IMR-90 (cell line): Measurements from ENCODE around the gene HOXB2. TPM values are rescaled to one million over a fixed set of nuclear protein-coding genes. Genes with fewer than 3 reads are reported as not detected.

Experiments used
- ATAC-seq: fragments of 200-7000 bp; cut with Tn5 transposase; 2 replicates; pipeline ENCODE4 v1.9.1; 2020; ENCODE audit warnings: low read depth, mild to moderate bottlenecking, moderate library complexity
- BruUV-seq: library from RNA; stranded (reverse); fragments of 400-500 nt; replicated peaks from 2 replicates; lab custom pipeline; 2021; lab: Mats Ljungman, UMichigan
- CTCF ChIA-PET: fragments of 300-600 bp; formaldehyde crosslinking; extraction: SDS; loops from one replicate; lab custom pipeline; 2021; ENCODE audit warnings: antibody characterized with exemption; lab: Yijun Ruan, JAX
- POLR2A ChIA-PET: fragments of 300-600 bp; sonication (Branson Sonifier 250); formaldehyde crosslinking; loops from one replicate; lab custom pipeline; 2022; ENCODE audit warnings: antibody characterized with exemption; ENCODE audit not compliant: unreplicated experiment; lab: Charles Lee
- DNase-seq: peaks from one replicate; pipeline ENCODE4 v3.0.0; 2013
- H2AFZ ChIP-seq: replicated peaks from 2 replicates; pipeline ENCODE3; 2013; ENCODE audit warnings: low read length, mild to moderate bottlenecking; ENCODE audit not compliant: poor library complexity
- H2AK5ac ChIP-seq: 2 replicates; pipeline ENCODE4 v1.6.1; 2013; ENCODE audit warnings: low read depth, low read length, inconsistent platforms
- H2AK9ac ChIP-seq: replicated peaks from 2 replicates; pipeline ENCODE3; 2013; ENCODE audit warnings: mild to moderate bottlenecking, low read depth, low read length, moderate library complexity; ENCODE audit not compliant: poor library complexity
- H2BK120ac ChIP-seq: 2 replicates; pipeline ENCODE4 v1.6.1; 2013; ENCODE audit warnings: low read depth, low read length, inconsistent platforms
- H2BK15ac ChIP-seq: 3 replicates; pipeline ENCODE4 v1.6.1; 2013; ENCODE audit warnings: low read depth, low read length, inconsistent platforms
- H2BK20ac ChIP-seq: 2 replicates; pipeline ENCODE4 v1.6.1; 2013; ENCODE audit warnings: low read depth, mild to moderate bottlenecking, inconsistent platforms, low read length, moderate library complexity
- H2BK5ac ChIP-seq: 2 replicates; pipeline ENCODE4 v1.6.1; 2013; ENCODE audit warnings: mild to moderate bottlenecking, low read depth, low read length, inconsistent platforms; ENCODE audit not compliant: poor library complexity, severe bottlenecking
- H3K14ac ChIP-seq: replicated peaks from 2 replicates; pipeline ENCODE4 v1.6.1; 2013; ENCODE audit warnings: low read depth, low read length, inconsistent platforms
- H3K18ac ChIP-seq: 2 replicates; pipeline ENCODE4 v1.6.1; 2013; ENCODE audit warnings: low read depth, low read length, control low read depth
- H3K23ac ChIP-seq: 2 replicates; pipeline ENCODE4 v1.6.1; 2013; ENCODE audit warnings: low read depth, low read length, inconsistent platforms
- H3K27ac ChIP-seq: 2 replicates; pipeline ENCODE4 v1.5.1; 2013; ENCODE audit warnings: mild to moderate bottlenecking, control low read depth, low read length; ENCODE audit not compliant: insufficient read depth
- H3K27me3 ChIP-seq: 2 replicates; pipeline ENCODE4 v1.6.1; 2013; ENCODE audit warnings: low read length; ENCODE audit not compliant: control insufficient read depth, insufficient read depth
- H3K36me3 ChIP-seq: 2 replicates; pipeline ENCODE4 v1.6.1; 2013; ENCODE audit warnings: low read length, mixed read lengths; ENCODE audit not compliant: control insufficient read depth, insufficient read depth
- H3K4ac ChIP-seq: 2 replicates; pipeline ENCODE4 v1.6.1; 2013; ENCODE audit warnings: low read depth, low read length, inconsistent platforms
- H3K4me1 ChIP-seq: 2 replicates; pipeline ENCODE4 v1.6.1; 2013; ENCODE audit warnings: low read length, mixed read lengths; ENCODE audit not compliant: control insufficient read depth, insufficient read depth
- H3K4me2 ChIP-seq: 2 replicates; pipeline ENCODE4 v1.6.1; 2013; ENCODE audit warnings: low read depth, mild to moderate bottlenecking, control low read depth, low read length, moderate library complexity
- H3K4me3 ChIP-seq: 2 replicates; pipeline ENCODE4 v1.5.1; 2013; ENCODE audit warnings: low read depth, mild to moderate bottlenecking, control low read depth, low read length, moderate library complexity; ENCODE audit not compliant: insufficient read depth
- H3K56ac ChIP-seq: 2 replicates; pipeline ENCODE4 v1.6.1; 2013; ENCODE audit warnings: low read length, inconsistent platforms; ENCODE audit not compliant: insufficient read depth; ENCODE audit errors: extremely low read depth
- H3K79me1 ChIP-seq, 2 experiments: 2 replicates each; pipeline ENCODE4 v1.6.1; 2013; ENCODE audit warnings: low read length in 2 of 2, inconsistent platforms in 1 of 2, low read depth in 1 of 2
- H3K9ac ChIP-seq: 2 replicates; pipeline ENCODE4 v1.6.1; 2013; ENCODE audit warnings: low read depth, low read length, control low read depth
- H3K9me1 ChIP-seq: 2 replicates; pipeline ENCODE4 v1.6.1; 2013; ENCODE audit warnings: low read length, inconsistent platforms; ENCODE audit not compliant: insufficient read depth
- H3K9me3 ChIP-seq: 2 replicates; pipeline ENCODE4 v1.6.1; 2013; ENCODE audit warnings: low read length; ENCODE audit not compliant: control insufficient read depth, insufficient read depth
- H4K20me1 ChIP-seq: 2 replicates; pipeline ENCODE4 v1.6.1; 2013; ENCODE audit warnings: low read length, inconsistent platforms; ENCODE audit not compliant: insufficient read depth
- H4K5ac ChIP-seq: 2 replicates; pipeline ENCODE4 v1.6.1; 2013; ENCODE audit warnings: mild to moderate bottlenecking, low read depth, low read length, control low read depth
- H4K8ac ChIP-seq, 2 experiments: 2 replicates each; pipeline ENCODE4 v1.6.1; 2013; ENCODE audit warnings: low read depth in 2 of 2, low read length in 2 of 2, control low read depth in 1 of 2, inconsistent platforms in 1 of 2
- H4K91ac ChIP-seq: 2 replicates; pipeline ENCODE4 v1.6.1; 2013; ENCODE audit warnings: low read depth, low read length, inconsistent platforms; ENCODE audit not compliant: insufficient read depth
- BHLHE40 ChIP-seq: fragments of 150-350 bp; IDR thresholded peaks from 2 replicates; pipeline ENCODE4 v1.6.1; 2016; ENCODE audit warnings: mild to moderate bottlenecking, low read depth, low read length
- CEBPB ChIP-seq: IDR thresholded peaks from 2 replicates; pipeline ENCODE4 v1.6.1; 2012; ENCODE audit warnings: low read depth, low read length, improper control_type of control experiment
- CTCF ChIP-seq: conservative IDR thresholded peaks from 2 replicates; pipeline ENCODE4 v1.5.1; 2012; ENCODE audit warnings: mild to moderate bottlenecking, low read depth, low read length, improper control_type of control experiment
- FOS ChIP-seq: fragments of 150-350 bp; IDR thresholded peaks from 2 replicates; pipeline ENCODE4 v1.6.1; 2016; ENCODE audit warnings: low read depth, low read length
- MAFK ChIP-seq: IDR thresholded peaks from 2 replicates; pipeline ENCODE4 v1.6.1; 2012; ENCODE audit warnings: low read depth, low read length, improper control_type of control experiment
- MXI1 ChIP-seq: IDR thresholded peaks from 2 replicates; pipeline ENCODE4 v1.6.1; 2012; ENCODE audit warnings: low read depth, mild to moderate bottlenecking, low read length, moderate library complexity, borderline replicate concordance
- NFE2L2 ChIP-seq: fragments of 150-350 bp; IDR thresholded peaks from 2 replicates; pipeline ENCODE4 v1.6.1; 2016; ENCODE audit warnings: low read depth, mild to moderate bottlenecking, low read length
- POLR2A ChIP-seq: IDR thresholded peaks from 2 replicates; pipeline ENCODE4 v1.6.1; 2012; ENCODE audit warnings: mild to moderate bottlenecking, low read depth, low read length
- RAD21 ChIP-seq: IDR thresholded peaks from 2 replicates; pipeline ENCODE4 v1.6.1; 2012; ENCODE audit warnings: low read length, improper control_type of control experiment
- RCOR1 ChIP-seq: IDR thresholded peaks from 2 replicates; pipeline ENCODE4 v1.6.1; 2012; ENCODE audit warnings: mild to moderate bottlenecking, low read length, improper control_type of control experiment; ENCODE audit not compliant: insufficient replicate concordance
- RFX5 ChIP-seq: IDR thresholded peaks from 2 replicates; pipeline ENCODE4 v1.8.0; 2012; ENCODE audit warnings: low read depth, mild to moderate bottlenecking, low read length, moderate library complexity
- SMC3 ChIP-seq: fragments of 150-350 bp; IDR thresholded peaks from 2 replicates; pipeline ENCODE4 v1.6.1; 2016; ENCODE audit warnings: low read depth, mild to moderate bottlenecking, antibody characterized with exemption, low read length, moderate library complexity
- USF2 ChIP-seq: fragments of 150-350 bp; IDR thresholded peaks from 2 replicates; pipeline ENCODE4 v1.6.1; 2017; ENCODE audit warnings: mild to moderate bottlenecking, antibody characterized with exemption, low read length, low read depth
- WGBS, 2 experiments: methylation state at CpG; one replicate each; pipeline versions ENCODE4 v1.1.5 to v1.1.7; 2013; ENCODE audit warnings: missing lambda C conversion rate in 2 of 2; ENCODE audit not compliant: insufficient read length in 1 of 2; ENCODE audit errors: extremely low coverage in 2 of 2; 5-methylcytosine and 5-hydroxymethylcytosine counted together
- dilution Hi-C: fragments of 300-500 bp; cut with HindIII; formaldehyde crosslinking; loops from one replicate; pipeline ENCODE4 v1.14.3; 2018; ENCODE audit warnings: low sequenced_read_pairs; ENCODE audit not compliant: unreplicated experiment
- in situ Hi-C: fragments of 300-500 bp; cut with MboI; formaldehyde crosslinking; loops from 3 replicates; pipeline ENCODE4 v1.14.3; 2019; ENCODE audit warnings: low sequenced_read_pairs, inconsistent platforms, mixed read lengths
- intact Hi-C: fragments of 100-400 bp; cut with micrococcal nuclease; formaldehyde crosslinking; loops from 2 replicates; pipeline ENCODE4 v1.10.0; 2022
- polyA plus RNA-seq, 3 experiments: library from polyadenylated mRNA; depleted of rRNA; stranded (reverse); fragments of >200 nt; gene quantifications; 2 replicates each; pipeline ENCODE4 v1.2.3, GENCODE V29; 2012; ENCODE audit warnings: low replicate concordance in 1 of 3
- total RNA-seq: library from RNA; depleted of rRNA; stranded (reverse); fragments of >200 nt; gene quantifications from 2 replicates; pipeline ENCODE4 v1.2.3, GENCODE V29; 2012
- TF ChIP-seq, protein P1 (sequence below): fragments of 150-350 bp; IDR thresholded peaks from 2 replicates; pipeline ENCODE4 v1.6.1; 2016; ENCODE audit warnings: low read depth, mild to moderate bottlenecking, low read length, moderate library complexity, borderline replicate concordance

Gene HOXB2
- total and polyA plus RNA-seq, 2 of the 4 experiments (the other 2 are of a cell fraction), result 2.7 to 29.9 TPM

- Histone ChIP-seq H3K4me2 (peak within 1 kb of the TSS; percentile 98), H3K4me3 (peak within 1 kb of the TSS; percentile 91), H3K36me3 (peaks cover 10% of the 10 kb centered on the region; the same call in 1 of the 2 replicates), H3K23ac (peak within 1 kb of the TSS; percentile 100), H3K27me3 (no peaks in the 10 kb centered on the region), H3K56ac (peak within 1 kb of the TSS; percentile 100), H3K9ac (peak within 1 kb of the TSS; percentile 100), H4K20me1 (no peaks in the 10 kb centered on the region; the same call in 1 of the 2 replicates), H3K18ac (peak within 1 kb of the TSS; percentile 96), H2AK5ac (peak within 1 kb of the TSS; percentile 98), H2BK5ac (peak within 1 kb of the TSS; percentile 99), H3K79me1 (no peaks in the 10 kb centered on the region), H2AK9ac (peak within 1 kb of the TSS; percentile 94), H3K4me1 (peaks cover 4% of the 10 kb centered on the region), H3K27ac (peak within 1 kb of the TSS; percentile 99), H4K8ac (peak within 1 kb of the TSS; percentile 96 to 99), H3K9me1 (no peaks in the 10 kb centered on the region), H2AFZ (peak within 1 kb of the TSS; percentile 64), H3K9me3 (no peaks in the 10 kb centered on the region), H3K14ac (peak within 1 kb of the TSS; percentile 99), H4K91ac (peak within 1 kb of the TSS; percentile 99), H2BK120ac (peak within 1 kb of the TSS; percentile 97), H2BK15ac (peak within 1 kb of the TSS; percentile 95), H4K5ac (peak within 1 kb of the TSS; percentile 92), H2BK20ac (peak within 1 kb of the TSS; percentile 91), H3K4ac (peak within 1 kb of the TSS; percentile 99)
- CTCF ChIA-PET, result interaction anchor here (0.6 to 1.5 kb wide), 3 partner anchors 33 to 238 kb away, joined by 3 to 4 read pairs (median 4); no protein-coding TSS in a partner anchor
- WGBS, 2 experiments, result 0% methylated on average over 1 of the region's 23 CpGs; no CpG with 5 or more reads in 1 of the 2 experiments
- in situ Hi-C loops (loop anchor here (10.0 kb wide), 1 partner anchor 565 kb away; no protein-coding TSS in a partner anchor), intact Hi-C loops (no loop called here), dilution Hi-C loops (no loop called here)
- POLR2A ChIA-PET, result interaction anchor here (0.5 to 1.0 kb wide), 7 partner anchors 10 to 50 kb away, joined by 3 to 9 read pairs (median 4); no protein-coding TSS in a partner anchor
- no TSS peak for BruUV-seq
- ATAC-seq (peak; percentile 0), DNase-seq (peak; percentile 68)
- no peak for TF ChIP-seq CEBPB
- no peak for TF ChIP-seq CTCF
- TF ChIP-seq, protein P1, sequence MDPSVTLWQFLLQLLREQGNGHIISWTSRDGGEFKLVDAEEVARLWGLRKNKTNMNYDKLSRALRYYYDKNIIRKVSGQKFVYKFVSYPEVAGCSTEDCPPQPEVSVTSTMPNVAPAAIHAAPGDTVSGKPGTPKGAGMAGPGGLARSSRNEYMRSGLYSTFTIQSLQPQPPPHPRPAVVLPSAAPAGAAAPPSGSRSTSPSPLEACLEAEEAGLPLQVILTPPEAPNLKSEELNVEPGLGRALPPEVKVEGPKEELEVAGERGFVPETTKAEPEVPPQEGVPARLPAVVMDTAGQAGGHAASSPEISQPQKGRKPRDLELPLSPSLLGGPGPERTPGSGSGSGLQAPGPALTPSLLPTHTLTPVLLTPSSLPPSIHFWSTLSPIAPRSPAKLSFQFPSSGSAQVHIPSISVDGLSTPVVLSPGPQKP, result no peak
- no peak for TF ChIP-seq SMC3
- no peak for TF ChIP-seq RCOR1
- peak; percentile 81 for TF ChIP-seq BHLHE40
- peak; percentile 44; the same call in 1 of the 2 replicates for TF ChIP-seq POLR2A
- TF ChIP-seq USF2, result peak; percentile 89
- no peak for TF ChIP-seq RFX5
- TF ChIP-seq MXI1, result no peak
- TF ChIP-seq NFE2L2, result no peak
- no peak for TF ChIP-seq RAD21
- no peak for TF ChIP-seq FOS
- TF ChIP-seq MAFK, result no peak
Observed at GRCh38 chr17:48589831-48590606, 45.1 kb upstream of the HOXB2 start, which contains the start of gene HOXB3. TSS of gene HOXB3 (minus strand) at chr17:48590241. CDS start at chr17:48552474, 37,767 bp downstream.
